H1 (cell line): ENCODE data around the gene MARK3. TPM values are rescaled to one million over a fixed set of nuclear protein-coding genes. Genes with fewer than 3 reads are reported as not detected.

Experiments
- FOSL1 ChIP-seq: IDR thresholded peaks from 2 replicates; pipeline ENCODE4 v1.6.1; 2011; ENCODE audit warnings: mild to moderate bottlenecking, low read depth, low read length, moderate library complexity; ENCODE audit not compliant: insufficient read depth
- YY1 ChIP-seq: IDR thresholded peaks from 2 replicates; pipeline ENCODE4 v1.6.1; 2011; ENCODE audit warnings: low read depth, mild to moderate bottlenecking, low read length
- polyA plus RNA-seq, 7 experiments: library from polyadenylated mRNA; depleted of rRNA in 3 of 7; stranded (reverse) in 5 of 7; unstranded in 2 of 7; fragments of >200 nt in 5 of 7; fragments of 200-250 nt in 2 of 7; gene quantifications; 1 replicate in 5 of 7; 2 replicates in 1 of 7; 4 replicates in 1 of 7; pipeline versions ENCODE4 v1.2.1 to v1.2.3, GENCODE V29; 2011 to 2013; ENCODE audit warnings: missing spikeins in 2 of 7, mixed read lengths in 2 of 7
- total RNA-seq: library from RNA; stranded (reverse); fragmentation: NEBNext Ultra II Directional; extraction: Animal tissue kit (Norgen Biotek cat#: 25700); gene quantifications from 2 replicates; pipeline ENCODE4 v1.2.1, GENCODE V29; 2021

The MARK3 gene
- total and polyA plus RNA-seq, 2 of the 8 experiments (the other 6 are each of a cell fraction or from before 2014, with no cell fraction given), result 39.4 to 76.9 TPM

- TF ChIP-seq FOSL1, result no peak
- TF ChIP-seq YY1, result no peak
Measured at GRCh38 chr14:103347091-103347815, 38.0 kb upstream of the MARK3 start (continued).
